Daoy (cell line): ENCODE measurements around the gene CCND3. TPM values are rescaled to one million over a fixed set of nuclear protein-coding genes. Genes with fewer than 3 reads are reported as not detected.
"Not testable (repeated sequence)": the region's sequence is repeated elsewhere in the genome, so short reads cannot be mapped to it uniquely, and the experiment has no call there.

Experiments used
- DNase-seq: peaks from one replicate; pipeline ENCODE4 v3.0.0-alpha.2; 2015; ENCODE audit warnings: low read depth
- total RNA-seq: library from RNA; depleted of rRNA; stranded (reverse); fragments of >200 nt; shearing (Covaris generic); gene quantifications from 2 replicates; pipeline ENCODE4 v1.2.3, GENCODE V29; 2014

CCND3 gene
- total RNA-seq, 1 experiment from 2014 or later: 43.3 TPM

DNA sequence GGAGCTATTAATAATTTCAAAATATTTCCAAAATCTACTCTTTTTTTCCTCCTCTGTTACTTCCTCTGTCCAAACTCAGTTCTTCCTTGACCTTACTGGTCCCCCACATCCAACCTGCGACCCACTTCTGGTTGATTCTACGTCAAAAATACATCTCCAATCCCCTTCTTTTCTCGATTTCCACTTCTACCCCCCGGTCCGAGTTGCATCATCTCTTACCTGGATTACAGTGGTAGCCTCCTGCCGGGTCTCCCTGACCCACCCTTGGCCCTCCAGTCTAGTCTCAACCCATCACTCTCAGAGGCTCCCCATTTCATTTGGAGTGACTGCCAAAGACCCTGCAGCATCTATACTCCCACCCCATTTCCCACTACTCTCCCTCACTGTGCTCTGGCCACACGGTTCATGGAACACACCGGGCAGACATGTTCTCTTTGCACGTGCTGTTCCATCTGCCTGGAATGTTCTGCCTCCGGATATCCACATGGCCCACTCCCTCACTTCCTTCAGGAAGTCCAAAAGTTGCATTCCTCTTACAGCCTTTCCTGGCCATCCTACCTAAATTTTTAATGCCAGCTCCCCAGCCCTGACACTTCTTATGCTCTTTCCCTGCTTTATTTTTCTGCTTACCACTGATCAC lies 6.1 kb upstream of the CCND3 start:
- DNase-seq: no peak

DNA sequence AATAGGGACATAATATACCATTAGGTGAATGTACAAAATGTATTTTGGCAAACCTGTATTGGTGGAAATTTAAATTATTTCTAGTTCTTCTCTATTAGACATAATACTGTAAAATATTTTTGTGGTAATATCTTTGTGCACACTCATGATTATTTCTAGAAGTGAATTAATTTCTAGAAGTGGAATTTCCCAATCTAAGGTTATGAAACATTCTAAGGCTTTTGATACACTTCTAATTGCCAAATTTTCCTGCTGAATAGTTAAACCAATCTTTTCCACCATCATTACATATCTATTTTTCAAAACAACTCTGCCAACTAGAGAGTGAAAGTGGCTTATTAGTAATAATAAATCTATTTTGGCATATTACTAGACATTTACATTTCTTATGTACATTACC lies 1.8 kb upstream of the CCND3 start:
- no peak for DNase-seq

DNA sequence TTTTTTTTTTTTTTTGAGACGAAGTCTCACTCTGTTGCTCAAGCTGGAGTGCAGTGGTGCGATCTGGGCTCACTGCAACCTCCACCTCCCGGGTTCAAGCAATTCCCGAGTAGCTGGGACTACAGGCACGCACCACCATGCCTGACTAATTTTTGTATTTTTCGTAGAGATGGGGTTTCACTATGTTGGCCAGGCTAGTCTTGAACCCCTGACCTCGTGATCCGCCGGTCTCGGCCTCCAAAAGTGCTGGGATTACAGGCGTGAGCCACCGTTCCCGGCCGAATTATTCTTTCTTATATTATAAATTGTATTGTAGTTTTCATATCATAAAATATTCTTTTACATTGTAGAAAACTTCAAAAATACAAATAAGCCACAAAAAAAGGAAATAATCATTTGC lies 1.3 kb upstream of the CCND3 start:
- DNase-seq: not testable (repeated sequence)

DNA sequence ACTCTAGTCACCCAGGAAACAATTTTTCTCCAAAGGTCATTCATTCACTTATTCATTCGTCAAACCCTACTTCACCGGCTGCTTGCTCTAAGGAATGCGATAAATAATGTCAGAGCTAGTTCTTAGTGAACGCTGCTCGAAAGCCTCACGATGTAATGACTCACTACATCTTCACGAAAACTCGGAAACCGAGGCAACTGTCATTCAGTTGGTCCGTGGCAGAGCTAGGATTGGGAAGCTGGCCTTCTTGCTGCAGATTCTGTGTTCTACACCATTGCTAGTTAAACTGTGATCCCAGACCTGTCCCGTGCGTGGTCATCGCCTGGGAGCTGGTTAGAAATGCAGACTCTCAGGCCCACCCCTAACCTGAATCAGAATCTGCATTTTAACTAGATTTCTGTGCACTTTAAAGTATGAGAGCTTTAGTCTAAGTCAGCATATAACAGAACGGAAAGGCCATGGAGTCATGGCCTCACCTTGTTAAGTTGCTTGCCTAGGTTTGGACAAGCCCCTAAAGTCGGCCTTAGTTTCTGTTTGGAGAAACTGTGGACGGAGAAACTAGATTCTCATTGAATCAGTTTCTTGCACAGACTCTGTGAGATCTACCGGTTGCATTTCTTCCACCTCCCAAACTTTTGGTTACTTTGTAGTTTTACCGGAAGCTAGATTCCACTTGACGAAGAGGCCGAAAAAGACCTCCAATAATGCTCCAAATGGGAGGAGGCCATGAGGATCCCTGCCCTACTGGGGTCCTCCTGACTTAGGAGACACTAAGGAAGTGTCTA lies 651 bp upstream of the CCND3 start:
- no peak for DNase-seq

DNA sequence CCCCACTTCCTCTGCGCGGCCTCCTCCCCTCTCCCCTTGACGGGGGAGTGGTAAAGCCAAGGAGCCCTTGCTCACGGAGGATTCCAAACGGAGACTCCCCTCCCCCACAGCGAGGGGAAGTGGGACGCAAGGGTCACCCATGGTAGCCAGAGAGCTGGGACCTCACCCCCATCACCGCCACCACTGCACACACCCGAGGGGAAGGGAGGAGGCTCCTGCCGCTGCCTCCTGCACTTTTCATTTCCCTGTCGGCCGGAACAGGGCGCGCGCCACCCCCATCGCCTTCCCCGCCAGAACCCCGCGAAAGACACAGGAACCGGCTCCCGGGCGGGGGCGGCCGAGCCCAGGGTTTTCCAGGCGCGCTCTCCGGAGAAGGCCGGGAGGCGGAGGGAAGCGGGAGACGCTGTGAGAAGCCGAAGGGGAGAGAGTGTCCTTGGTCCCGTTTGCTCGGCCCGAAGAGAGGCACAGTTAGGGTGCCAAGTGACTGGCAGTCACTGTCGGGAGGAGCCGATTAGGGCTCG lies 789 bp downstream of the CCND3 start:
- DNase-seq: peak; percentile 66

DNA sequence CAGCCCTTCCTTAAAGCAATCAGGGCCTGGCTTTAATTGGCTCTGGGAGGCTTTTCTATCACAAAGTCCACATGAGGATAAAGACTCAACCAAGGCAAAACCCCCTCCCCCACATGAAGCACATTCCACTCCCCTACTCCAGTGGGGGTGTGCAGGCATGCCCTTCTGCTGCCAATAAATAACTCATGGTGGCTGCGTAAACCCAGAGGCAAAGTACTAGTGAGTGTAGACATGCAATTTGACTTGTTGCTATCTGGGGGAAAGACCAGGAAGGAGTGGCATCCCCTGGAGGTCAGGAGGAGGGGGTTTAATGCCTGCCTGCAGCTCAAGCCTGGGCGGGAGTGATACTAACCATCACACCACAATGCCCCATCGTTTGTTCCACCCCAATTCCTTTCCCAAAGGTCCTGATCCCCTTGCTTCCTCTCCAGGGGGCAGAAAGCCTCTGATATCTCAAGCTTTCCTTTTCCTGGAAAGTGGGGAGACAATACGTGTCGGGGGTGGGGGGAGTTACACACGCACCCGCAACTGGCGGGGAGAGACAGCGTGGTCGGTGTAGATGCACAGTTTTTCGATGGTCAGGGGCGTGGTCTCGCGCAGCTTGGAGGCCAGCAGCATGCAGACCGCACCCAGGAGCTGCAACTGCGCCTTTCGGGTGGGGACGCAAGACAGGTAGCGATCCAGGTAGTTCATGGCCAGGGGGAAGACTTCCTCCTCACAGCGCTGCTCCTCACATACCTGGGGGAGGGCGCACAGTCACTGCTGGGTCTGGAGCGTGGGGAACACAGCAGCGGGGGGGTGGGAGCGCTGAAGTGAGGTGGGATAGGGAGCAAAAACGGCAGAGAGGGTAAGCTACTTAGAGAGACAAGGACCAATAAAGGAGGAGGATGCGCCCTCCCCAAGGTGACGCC lies 1.5 kb downstream of the CCND3 start:
- peak; percentile 31 for DNase-seq

DNA sequence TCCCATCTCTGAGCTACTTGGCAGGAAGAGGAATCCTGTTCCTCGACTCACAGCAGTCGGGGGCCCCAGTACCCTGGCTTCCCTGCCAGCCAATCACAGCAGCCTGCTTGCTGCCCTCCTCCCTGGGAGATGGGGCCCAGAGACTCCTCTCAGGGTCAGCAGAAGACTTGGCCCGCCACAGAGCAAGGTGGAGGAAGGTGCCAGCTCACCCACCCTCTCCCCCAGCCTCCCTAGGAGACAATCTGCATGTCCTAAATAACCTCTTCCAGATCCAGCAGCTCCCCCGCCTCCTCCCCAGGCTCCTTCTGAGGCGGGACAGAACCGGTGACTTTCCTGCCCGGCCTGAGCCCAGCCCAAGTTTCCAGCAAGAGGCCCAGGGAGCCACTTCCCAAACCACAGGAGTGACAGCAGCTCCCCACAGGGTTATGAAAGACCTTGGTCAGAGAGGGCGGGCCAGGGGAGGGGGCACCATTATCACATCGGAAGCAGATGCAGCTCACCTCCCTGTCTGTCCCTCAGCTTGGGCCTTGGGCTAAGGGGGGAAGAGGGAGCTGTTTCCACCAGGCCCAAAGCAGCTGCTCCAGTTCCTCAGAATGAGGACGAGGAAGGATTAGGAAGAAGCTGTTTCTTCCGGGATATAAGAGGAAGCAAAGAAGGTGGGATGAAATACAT lies 2.3 kb downstream of the CCND3 start:
- peak; percentile 59 for DNase-seq

DNA sequence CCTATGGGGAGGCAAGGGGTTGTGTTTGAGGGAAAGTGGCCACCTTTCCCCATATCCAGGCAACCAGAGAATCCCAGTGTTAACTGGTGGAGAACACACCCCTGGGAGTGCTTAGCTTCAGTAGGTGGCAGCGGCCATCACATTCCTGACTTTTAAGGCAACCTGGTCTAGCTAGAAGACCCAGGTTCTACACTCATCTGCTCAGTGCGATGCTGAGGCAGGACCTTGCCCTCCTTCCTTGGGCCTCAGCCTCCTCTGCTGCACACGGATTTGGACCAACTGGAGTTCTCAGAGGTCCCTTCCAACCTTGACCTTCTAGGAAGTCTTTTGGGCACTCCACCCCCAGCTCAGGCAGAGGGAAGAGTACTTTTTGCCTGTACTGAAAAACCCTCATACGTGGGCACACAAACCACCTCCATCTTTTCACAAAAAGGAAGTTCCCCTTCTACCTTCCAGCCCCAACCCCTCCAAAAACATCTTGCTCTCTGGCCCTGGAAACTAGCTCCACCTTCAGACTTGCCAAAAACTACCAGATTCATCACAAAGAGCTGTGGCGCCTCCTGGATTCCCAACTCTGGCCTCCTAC lies 2.9 kb downstream of the CCND3 start:
- no peak for DNase-seq

DNA sequence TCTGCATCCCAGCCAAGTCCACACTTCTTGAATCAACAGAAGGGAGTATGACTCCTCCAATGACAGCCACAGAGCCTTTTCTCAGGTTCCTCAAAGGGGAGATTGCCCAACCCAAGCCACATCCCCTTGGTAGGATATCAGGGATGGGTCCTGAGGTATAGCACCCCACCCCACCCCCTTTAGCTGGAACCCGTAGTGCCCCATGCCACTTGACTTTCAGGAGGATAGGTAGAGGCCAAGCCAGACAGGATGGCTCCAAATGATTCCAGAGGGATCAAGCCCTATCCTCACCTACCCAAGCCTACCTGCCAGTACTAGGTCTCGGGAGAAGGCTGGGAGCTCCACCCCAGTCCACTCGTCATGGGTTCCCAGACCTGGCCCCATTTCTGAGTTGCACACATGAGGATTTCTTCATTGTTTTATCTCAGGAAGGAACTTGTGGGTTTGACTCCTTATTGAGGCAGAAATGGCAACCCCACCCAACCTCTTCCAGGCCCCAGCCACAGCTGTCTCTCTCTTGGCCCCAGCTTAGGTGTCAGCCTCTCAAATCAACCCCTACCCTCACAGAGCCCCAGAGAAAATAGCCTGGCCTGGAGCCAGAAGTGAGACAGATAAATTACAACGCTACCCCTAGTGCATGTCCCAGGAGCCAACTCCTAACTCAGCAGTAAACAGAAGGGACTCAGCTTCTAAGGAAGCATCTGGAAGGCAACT lies 3.6 kb downstream of the CCND3 start:
- DNase-seq: no peak

DNA sequence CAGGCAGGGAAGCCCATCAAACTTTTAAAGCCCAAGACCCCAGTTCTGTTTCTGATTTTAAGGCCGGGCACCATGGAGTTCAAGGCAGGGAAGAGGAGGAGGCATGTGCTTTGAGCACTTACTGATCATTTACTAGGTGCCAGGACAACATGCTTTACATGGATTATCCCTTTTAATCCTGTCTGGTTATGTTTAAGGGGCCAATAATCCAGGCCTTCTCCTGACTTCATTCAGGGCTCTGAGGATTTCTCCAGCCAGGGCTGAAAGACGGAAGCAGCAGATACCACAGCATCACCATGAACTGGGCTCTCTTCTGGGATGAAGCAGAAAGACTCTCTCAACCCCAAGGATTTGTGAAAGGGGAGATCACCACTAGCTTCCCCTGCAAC lies 4.1 kb downstream of the CCND3 start:
- no peak for DNase-seq

DNA sequence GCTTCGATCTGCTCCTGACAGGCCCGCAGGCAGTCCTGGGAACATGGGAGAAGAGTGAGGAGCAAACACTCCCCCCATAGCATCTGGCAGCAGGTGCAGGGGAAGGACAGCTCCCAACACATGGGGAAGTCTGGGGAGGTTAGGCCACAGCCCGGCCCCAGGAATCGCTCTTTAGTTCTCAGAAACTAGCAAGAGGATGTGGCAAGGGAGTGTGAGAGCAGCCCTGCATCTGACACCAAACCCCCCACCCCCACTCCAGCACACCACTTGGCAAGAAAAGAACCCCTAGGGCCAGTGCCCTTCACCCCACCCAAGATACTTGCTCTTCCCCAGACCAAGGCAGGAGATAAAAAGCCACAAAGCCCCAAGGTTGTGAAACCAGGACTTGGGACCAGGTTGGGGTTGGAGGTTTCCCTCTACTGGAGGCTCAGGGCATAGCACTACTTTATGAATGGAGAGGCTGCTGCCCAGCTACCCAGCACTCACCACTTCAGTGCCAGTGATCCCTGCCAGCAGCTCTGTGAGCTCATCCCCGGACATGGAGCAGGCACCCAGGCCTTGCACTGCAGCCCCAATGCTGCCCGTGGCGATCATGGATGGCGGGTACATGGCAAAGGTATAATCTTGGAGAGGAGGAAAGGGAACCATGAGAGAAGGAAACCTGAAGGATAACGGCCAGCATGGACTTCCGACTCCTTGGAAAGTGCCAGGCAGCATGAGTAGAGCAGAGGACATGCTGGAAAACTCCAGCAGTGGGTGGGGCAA lies 5.4 kb downstream of the CCND3 start:
- DNase-seq: peak; percentile 84

DNA sequence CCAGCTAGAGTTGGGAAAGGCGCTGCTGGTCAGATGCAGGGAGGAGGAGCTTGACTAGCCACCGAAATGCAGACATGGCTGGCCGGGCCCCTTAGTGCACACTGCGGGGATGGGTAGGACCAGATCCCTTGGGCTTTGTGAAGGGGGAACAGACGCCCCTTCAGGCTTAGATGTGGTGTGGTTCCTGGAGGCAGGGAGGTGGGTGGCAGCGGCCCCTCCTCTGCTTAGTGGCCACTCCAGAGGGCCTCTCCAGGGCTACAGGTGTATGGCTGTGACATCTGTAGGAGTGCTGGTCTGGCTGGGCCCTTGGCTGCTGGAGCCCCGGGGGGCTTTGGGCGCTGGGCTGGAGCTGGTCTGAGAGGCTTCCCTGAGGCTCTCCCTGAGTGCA lies 5.9 kb downstream of the CCND3 start:
- no peak for DNase-seq

DNA sequence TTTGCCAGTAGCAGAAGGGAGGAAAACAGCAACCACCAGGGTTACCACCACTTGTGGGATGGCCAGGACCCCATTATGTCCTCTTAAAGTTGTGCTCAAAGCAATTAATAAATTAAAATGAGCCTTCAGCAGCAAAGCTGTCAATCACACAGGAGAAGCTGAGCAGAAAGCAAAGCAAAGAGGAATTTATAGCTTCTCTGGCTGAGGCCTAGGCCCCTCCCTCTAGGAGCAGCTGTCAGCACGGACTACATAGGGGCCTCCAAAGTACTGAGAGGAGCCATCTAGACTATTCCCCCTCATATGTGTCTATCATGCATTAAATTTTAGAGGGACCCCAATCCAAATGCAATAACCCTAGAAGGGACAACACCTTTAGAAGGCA lies 6.4 kb downstream of the CCND3 start:
- DNase-seq: no peak

DNA sequence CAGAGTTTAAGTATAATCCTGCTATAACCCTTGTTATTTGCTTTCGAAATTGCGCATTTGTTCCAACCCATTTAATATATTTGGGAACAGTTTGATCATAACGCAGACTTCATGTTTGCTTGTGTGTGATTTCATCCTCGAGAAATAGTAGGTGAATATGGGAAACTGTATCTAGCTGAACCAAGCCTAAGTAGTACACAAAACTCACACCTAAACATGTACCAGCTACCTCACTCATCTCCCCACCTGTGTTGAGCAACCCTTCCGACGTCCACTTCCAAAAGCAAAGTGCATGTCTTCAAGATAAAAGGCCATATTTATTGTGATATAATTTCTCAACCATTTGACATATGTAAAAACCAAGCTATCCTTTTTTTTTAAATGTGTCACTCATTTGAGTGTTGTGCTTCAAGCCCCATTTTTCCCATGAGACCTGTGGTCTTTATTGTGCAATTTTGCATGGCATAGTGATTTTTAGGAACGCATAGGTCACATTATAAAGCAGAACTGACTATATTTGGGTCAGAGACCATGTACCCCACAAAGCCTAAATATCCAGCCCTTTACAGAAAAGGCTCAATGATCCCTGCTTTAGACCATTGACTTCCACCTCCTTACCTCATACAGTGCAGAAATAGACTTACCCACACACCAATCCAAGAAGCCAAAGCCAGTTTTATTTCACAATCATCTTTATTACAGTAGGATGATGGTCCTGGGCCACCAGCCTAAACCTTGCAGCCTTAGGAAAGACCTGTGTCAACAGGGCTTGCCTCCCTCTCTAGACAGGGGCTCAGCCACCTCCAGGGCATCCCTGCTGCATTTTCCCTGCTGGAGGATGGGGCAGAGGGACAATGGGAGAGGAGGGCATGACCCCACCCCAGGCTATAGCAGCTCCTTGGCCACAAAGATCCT lies 7.1 kb downstream of the CCND3 start:
- DNase-seq: no peak

DNA sequence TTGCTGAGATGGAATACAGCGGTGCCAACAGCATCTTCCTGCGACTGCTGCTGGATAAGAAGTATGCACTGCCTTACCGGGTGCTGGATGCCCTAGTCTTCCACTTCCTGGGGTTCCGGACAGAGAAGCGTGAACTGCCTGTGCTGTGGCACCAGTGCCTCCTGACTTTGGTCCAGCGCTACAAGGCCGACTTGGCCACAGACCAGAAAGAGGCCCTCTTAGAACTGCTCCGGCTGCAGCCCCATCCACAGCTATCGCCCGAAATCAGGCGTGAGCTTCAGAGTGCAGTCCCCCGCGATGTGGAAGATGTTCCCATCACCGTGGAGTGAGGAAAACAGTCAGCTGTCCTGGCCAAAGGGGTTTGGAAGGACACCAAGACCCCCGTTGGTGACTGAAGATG lies 9.2 kb downstream of the CCND3 start:
- DNase-seq: no peak

DNA sequence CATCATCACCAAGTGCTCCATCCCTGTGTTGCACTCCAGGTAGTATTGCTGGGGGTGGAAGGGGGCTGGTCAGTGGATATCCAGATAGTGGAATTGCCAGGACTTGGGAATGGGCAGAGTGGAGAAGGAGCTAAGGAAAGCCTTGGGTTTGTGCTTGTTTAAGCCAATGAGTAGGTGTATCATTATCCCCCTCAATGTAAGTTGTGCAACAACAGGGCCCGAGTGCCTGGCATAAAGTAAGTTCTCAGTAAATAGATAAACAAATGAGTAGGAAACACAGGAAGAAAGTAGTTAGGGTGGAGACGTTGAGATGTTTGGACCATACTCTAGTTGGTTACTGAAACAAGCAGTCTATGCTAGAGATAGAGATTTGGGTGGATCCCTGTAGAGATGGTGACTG lies 9.8 kb downstream of the CCND3 start:
- DNase-seq: no peak

DNA sequence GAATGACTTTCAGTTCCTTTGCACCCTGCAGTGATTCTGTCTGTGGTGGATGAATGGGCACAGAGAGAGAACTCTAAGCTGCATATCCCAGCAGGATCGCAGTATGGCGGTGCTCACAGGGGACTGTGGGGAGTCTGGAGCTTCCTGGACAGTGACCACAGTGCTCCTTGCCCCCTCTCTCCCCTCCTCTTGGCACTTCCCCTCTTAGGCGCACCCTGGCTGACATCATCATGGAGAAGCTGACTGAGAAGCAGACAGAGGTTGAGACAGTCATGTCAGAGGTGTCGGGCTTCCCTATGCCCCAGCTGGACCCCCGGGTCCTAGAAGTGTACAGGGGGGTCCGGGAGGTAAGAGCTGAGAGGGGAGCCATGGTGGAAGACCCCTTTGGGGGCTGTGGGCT lies 11.7 kb downstream of the CCND3 start:
- no peak for DNase-seq

DNA sequence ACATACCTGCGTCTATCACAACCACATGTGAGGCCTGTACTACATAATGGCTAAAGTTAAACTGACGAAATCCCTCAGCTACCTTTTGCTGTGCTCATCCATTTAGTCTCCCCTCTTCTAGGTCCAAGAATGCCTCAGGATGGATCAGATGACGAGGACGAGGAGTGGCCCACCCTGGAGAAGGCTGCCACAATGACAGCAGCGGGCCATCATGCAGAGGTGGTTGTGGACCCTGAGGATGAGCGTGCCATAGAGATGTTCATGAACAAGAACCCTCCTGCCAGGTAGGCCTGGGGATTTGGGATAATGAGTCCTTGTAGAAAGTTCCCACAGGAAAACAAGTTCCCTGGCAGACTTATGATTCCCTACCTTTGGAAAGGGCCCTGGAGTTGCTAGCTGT lies 14.4 kb downstream of the CCND3 start:
- DNase-seq: no peak

DNA sequence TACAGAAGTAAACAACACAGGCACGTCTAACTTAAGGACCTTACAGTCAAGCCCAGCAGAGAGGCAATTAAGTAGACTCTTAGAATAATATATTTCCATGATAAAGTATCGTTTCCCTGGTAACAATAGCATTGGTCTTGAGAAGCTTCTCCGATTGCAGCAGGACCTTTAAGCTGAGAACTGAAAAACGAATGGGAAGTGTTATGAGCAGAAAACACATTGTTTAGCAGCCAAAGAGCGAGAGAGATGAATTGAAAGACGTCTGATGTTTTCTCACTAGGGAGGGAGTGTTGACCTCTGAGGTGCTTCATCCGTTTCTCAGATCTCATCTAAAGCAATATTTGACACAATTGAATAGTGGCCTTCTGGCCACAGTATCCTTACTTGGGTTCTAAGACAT lies 19.5 kb downstream of the CCND3 start:
- DNase-seq: no peak
